DOHH2 (cell line): ENCODE measurements around the gene ABCB8.

Experiments used
- H3F3A ChIP-seq: fragments of 200-600 bp; sonication (generic), shearing (Covaris generic); 2 replicates; pipeline ENCODE4 v1.6.0; 2016; ENCODE audit warnings: antibody characterized with exemption, mild to moderate bottlenecking; ENCODE audit not compliant: control insufficient read depth, insufficient read depth
- H3K27ac ChIP-seq: fragments of 200-600 bp; sonication (generic); 2 replicates; pipeline ENCODE4 v1.5.1; 2014; ENCODE audit warnings: low read depth, mild to moderate bottlenecking, low read length, moderate library complexity
- H3K27me3 ChIP-seq: fragments of 200-600 bp; sonication (generic); 2 replicates; pipeline ENCODE4 v1.6.1; 2014; ENCODE audit warnings: mild to moderate bottlenecking, low read length, mixed read lengths; ENCODE audit not compliant: control insufficient read depth
- H3K36me3 ChIP-seq: fragments of 200-600 bp; sonication (generic); 2 replicates; pipeline ENCODE4 v1.6.1; 2014; ENCODE audit warnings: mild to moderate bottlenecking, low read length, moderate library complexity, mixed read lengths; ENCODE audit not compliant: control insufficient read depth
- H3K4me1 ChIP-seq: fragments of 200-600 bp; sonication (generic); 2 replicates; pipeline ENCODE4 v1.6.1; 2014; ENCODE audit warnings: mild to moderate bottlenecking, low read length, mixed read lengths; ENCODE audit not compliant: control insufficient read depth
- H3K4me2 ChIP-seq: fragments of 200-600 bp; sonication (generic); 2 replicates; pipeline ENCODE4 v1.6.0; 2014; ENCODE audit warnings: mild to moderate bottlenecking, low read length, moderate library complexity
- H3K4me3 ChIP-seq: fragments of 200-600 bp; sonication (generic); 2 replicates; pipeline ENCODE4 v1.5.1; 2014; ENCODE audit warnings: mild to moderate bottlenecking, low read length, mixed read lengths
- H3K79me2 ChIP-seq: fragments of 200-600 bp; sonication (generic); 2 replicates; pipeline ENCODE4 v1.6.1; 2014; ENCODE audit warnings: mild to moderate bottlenecking, low read length, mixed read lengths; ENCODE audit not compliant: control insufficient read depth
- H3K9me2 ChIP-seq: fragments of 200-600 bp; sonication (generic); replicated peaks from 2 replicates; pipeline ENCODE4 v1.6.1; 2014; ENCODE audit warnings: mild to moderate bottlenecking, low read length, mixed read lengths; ENCODE audit not compliant: control insufficient read depth
- H3K9me3 ChIP-seq: fragments of 200-600 bp; sonication (generic); 2 replicates; pipeline ENCODE4 v1.6.1; 2014; ENCODE audit warnings: antibody characterized with exemption, low read length, mixed read lengths; ENCODE audit not compliant: control insufficient read depth, insufficient read depth
- H4K20me1 ChIP-seq: fragments of 200-600 bp; sonication (generic); 2 replicates; pipeline ENCODE4 v1.6.0; 2014; ENCODE audit warnings: low read depth, mild to moderate bottlenecking, antibody characterized with exemption, low read length, moderate library complexity; ENCODE audit not compliant: control insufficient read depth, insufficient read depth
- CTCF ChIP-seq: fragments of 200-600 bp; sonication (generic); IDR thresholded peaks from one replicate; pipeline ENCODE4 v1.5.1; 2014; ENCODE audit warnings: antibody characterized with exemption, mild to moderate bottlenecking, low read depth, low read length; ENCODE audit not compliant: poor library complexity, severe bottlenecking
- EZH2phosphoT487 ChIP-seq: fragments of 200-600 bp; sonication (generic); IDR thresholded peaks from 2 replicates; pipeline ENCODE4 v1.6.1; 2017; ENCODE audit warnings: borderline replicate concordance, mild to moderate bottlenecking, antibody characterized with exemption, low read length, moderate library complexity, mixed read lengths

ABCB8 gene

DNA sequence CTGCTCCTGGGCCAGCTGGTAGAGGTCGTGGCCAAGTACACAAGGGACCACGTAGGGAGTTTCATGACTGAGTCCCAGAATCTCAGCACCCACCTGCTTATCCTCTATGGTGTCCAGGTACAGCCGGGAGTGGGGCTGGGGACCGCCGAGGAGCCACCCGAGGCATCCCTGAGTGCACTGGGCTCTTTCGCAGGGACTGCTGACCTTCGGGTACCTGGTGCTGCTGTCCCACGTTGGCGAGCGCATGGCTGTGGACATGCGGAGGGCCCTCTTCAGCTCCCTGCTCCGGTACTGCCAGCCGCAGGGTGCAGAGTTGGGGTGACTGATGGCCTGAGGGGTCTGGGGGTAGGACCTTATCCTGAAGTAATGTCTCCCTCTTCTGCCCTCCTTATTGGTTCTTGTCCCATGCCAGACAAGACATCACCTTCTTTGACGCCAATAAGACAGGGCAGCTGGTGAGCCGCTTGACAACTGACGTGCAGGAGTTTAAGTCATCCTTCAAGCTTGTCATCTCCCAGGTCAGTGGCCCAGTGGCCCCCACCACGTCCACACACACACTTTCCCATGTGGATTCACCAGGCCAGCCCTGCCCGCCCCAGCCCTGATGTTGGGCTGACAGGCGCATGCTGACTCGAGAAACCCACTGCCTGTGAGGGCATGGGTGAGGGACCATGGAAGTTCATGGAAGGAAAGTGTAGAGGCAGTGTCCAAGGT, 6.2 kb downstream of the ABCB8 start:
- Histone ChIP-seq H3K4me2 (no peak overlapping the region), H3K27me3 (no peaks in the 10 kb centered on the region), H3K4me1 (peaks cover 4% of the 10 kb centered on the region), H3K4me3 (no peak overlapping the region), H3K9me3 (no peaks in the 10 kb centered on the region), H3K36me3 (peaks cover 31% of the 10 kb centered on the region), H3F3A (no peaks in the 10 kb centered on the region), H3K79me2 (peaks cover 6% of the 10 kb centered on the region), H3K27ac (no peak overlapping the region), H3K9me2 (no peaks in the 10 kb centered on the region), H4K20me1 (peaks cover 4% of the 10 kb centered on the region; the same call in 1 of the 2 replicates)
- no peak for TF ChIP-seq EZH2phosphoT487
- no peak for TF ChIP-seq CTCF

DNA sequence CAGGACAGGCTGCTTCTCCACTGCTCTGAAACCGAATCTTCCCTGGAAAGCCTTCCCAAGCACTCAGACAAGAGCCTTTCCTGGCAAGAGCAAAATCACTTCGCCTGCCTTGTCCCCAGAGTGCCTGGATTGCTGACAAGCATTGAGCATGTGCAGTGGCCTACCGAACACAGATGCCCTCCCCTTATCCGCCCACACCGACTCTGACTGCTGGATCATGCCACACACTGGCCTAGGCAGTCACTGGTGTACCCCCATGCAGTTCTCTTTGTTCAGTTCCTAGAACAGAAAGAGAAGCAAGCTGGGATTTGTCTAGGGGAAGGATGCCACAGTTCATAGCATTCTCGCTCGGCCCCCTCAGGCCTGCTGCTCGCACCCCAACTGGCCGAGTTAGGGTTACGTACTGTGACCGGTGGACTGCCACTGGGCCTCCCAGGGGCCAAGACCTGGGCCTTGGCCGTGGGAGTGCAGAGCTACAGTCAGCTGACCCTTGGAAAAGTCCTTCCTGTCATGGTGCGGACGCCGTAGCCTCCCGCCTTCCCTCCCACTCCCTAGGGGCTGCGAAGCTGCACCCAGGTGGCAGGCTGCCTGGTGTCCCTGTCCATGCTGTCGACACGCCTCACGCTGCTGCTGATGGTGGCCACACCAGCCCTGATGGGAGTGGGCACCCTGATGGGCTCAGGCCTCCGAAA, 6.9 kb downstream of the ABCB8 start:
- no peaks in the 10 kb centered on the region for H3K9me3 ChIP-seq
- H3K4me1 ChIP-seq, result no peaks in the 10 kb centered on the region; the same call in 1 of the 2 replicates
- peaks cover 4% of the 10 kb centered on the region; the same call in 1 of the 2 replicates for H4K20me1 ChIP-seq
- TF ChIP-seq EZH2phosphoT487, result no peak
- TF ChIP-seq CTCF, result no peak
- no peaks in the 10 kb centered on the region for H3K27me3 ChIP-seq
- no peaks in the 10 kb centered on the region; the same call in 1 of the 2 replicates for H3K79me2 ChIP-seq
- H3K27ac ChIP-seq, result no peak overlapping the region
- no peaks in the 10 kb centered on the region for H3K9me2 ChIP-seq
- no peak overlapping the region for H3K4me3 ChIP-seq
- H3F3A ChIP-seq, result no peaks in the 10 kb centered on the region
- H3K4me2 ChIP-seq, result no peak overlapping the region
- H3K36me3 ChIP-seq, result peaks cover 31% of the 10 kb centered on the region

- no peak overlapping the region for H3K4me2 ChIP-seq
- no peak overlapping the region for H3K27ac ChIP-seq
- peaks cover 31% of the 10 kb centered on the region for H3K36me3 ChIP-seq
- no peaks in the 10 kb centered on the region for H3K9me2 ChIP-seq
- no peaks in the 10 kb centered on the region for H3K4me1 ChIP-seq
- H3K9me3 ChIP-seq, result no peaks in the 10 kb centered on the region
- no peaks in the 10 kb centered on the region for H3F3A ChIP-seq
- H4K20me1 ChIP-seq, result peaks cover 4% of the 10 kb centered on the region; the same call in 1 of the 2 replicates
- TF ChIP-seq CTCF (no peak), EZH2phosphoT487 (no peak)
- no peaks in the 10 kb centered on the region for H3K79me2 ChIP-seq
- no peak overlapping the region for H3K4me3 ChIP-seq
- no peaks in the 10 kb centered on the region for H3K27me3 ChIP-seq
Observed at GRCh38 chr7:151035902-151036301, 7.7 kb downstream of the ABCB8 start.
